ENCODE data around the gene SUSD1. TPM values are rescaled to one million over a fixed set of nuclear protein-coding genes. Genes with fewer than 3 reads are reported as not detected.

The SUSD1 gene
- total RNA-seq, 1 experiment from 2014 or later: 7.9 TPM

GRCh38 chr9:112159781-112160180 lies 15.3 kb downstream of the SUSD1 start:
- no peak overlapping the region for H2AFZ ChIP-seq (ENCODE audit: low read depth, low read length, poor library complexity, severe bottlenecking)
- no peaks in the 10 kb centered on the region for H3K27me3 ChIP-seq (ENCODE audit: insufficient read depth, low read length)
- no peaks in the 10 kb centered on the region for H3K9me2 ChIP-seq (ENCODE audit: insufficient read depth)
- no peak for TF ChIP-seq ELF1 (IDR thresholded peaks at IDR 0.05; ENCODE audit: borderline replicate concordance, low read depth)
- TF ChIP-seq EGR1 (IDR thresholded peaks at IDR 0.05; ENCODE audit: low read depth): no peak
- TF ChIP-seq FOSL1 (IDR thresholded peaks at IDR 0.05; ENCODE audit: low read depth): no peak
- TF ChIP-seq POLR2A (IDR thresholded peaks at IDR 0.05; ENCODE audit: borderline replicate concordance, extremely low read depth, insufficient read depth, insufficient read length): no peak
- no peak for TF ChIP-seq JUND (IDR thresholded peaks at IDR 0.05)
- TF ChIP-seq ZNF274 (IDR thresholded peaks at IDR 0.05; ENCODE audit: low read depth, low read length): no peak
- no peak for TF ChIP-seq EZH2phosphoT487 (IDR thresholded peaks at IDR 0.05; ENCODE audit: borderline replicate concordance)
- no peak for TF ChIP-seq CBX3 (IDR thresholded peaks at IDR 0.05; ENCODE audit: low read depth)
- TF ChIP-seq MAX (IDR thresholded peaks at IDR 0.05): no peak
- TF ChIP-seq CEBPB (IDR thresholded peaks at IDR 0.05; ENCODE audit: low read depth): no peak
- no peak for TF ChIP-seq ZFX (IDR thresholded peaks at IDR 0.05)
- no peak for TF ChIP-seq SRF (IDR thresholded peaks at IDR 0.05; ENCODE audit: low read depth)
- no peak for TF ChIP-seq RAD21 (IDR thresholded peaks at IDR 0.05; ENCODE audit: low read depth)
- TF ChIP-seq CTCF (IDR thresholded peaks at IDR 0.05 in 2 of 3, conservative IDR thresholded peaks at IDR 0.05 in 1 of 3; ENCODE audit: borderline replicate concordance in 1 of 3, insufficient read depth in 1 of 3, low read depth in 2 of 3, low read length in 2 of 3): no peak
- no peak for TF ChIP-seq ATF3 (IDR thresholded peaks at IDR 0.05)
- no peak for TF ChIP-seq REST (IDR thresholded peaks at IDR 0.05; ENCODE audit: low read depth)
- no peak for TF ChIP-seq YY1 (IDR thresholded peaks at IDR 0.05; ENCODE audit: extremely low read depth, insufficient replicate concordance, low read depth, low read length)
- no peak for TF ChIP-seq EZH2 (IDR thresholded peaks at IDR 0.05)
- TF ChIP-seq SP1 (IDR thresholded peaks at IDR 0.05; ENCODE audit: low read depth): no peak
- TF ChIP-seq POLR2AphosphoS5 (IDR thresholded peaks at IDR 0.05; ENCODE audit: low read depth, low read length): no peak
- no peaks in the 10 kb centered on the region for H3K79me2 ChIP-seq (ENCODE audit: insufficient read depth, low read length)
- RAD21 ChIA-PET (ENCODE audit: low non-redundant PET in 1 of 2, low total read pairs in 2 of 2, uncharacterized antibody in 2 of 2, unreplicated experiment in 2 of 2): no interaction called here
- BruUV-seq (replicated peaks): no TSS peak
- H3K4me1 ChIP-seq (ENCODE audit: control insufficient read depth in 1 of 2, insufficient read depth in 2 of 2, low read length in 2 of 2): no peaks in the 10 kb centered on the region
- H3K9me3 ChIP-seq (ENCODE audit: control insufficient read depth in 1 of 2, insufficient read depth in 1 of 2, low read depth in 1 of 2, low read length in 2 of 2): no peaks in the 10 kb centered on the region
- no peak overlapping the region for H3K4me2 ChIP-seq (ENCODE audit: low read length)
- intact Hi-C loops (cut with micrococcal nuclease): no loop called here
- DNase-seq (ENCODE audit: low read depth, low spot score): no peak
- H4K20me1 ChIP-seq (ENCODE audit: insufficient read depth): no peaks in the 10 kb centered on the region
- H3K4me3 ChIP-seq (replicated peaks in 1 of 2; ENCODE audit: low read depth in 1 of 2, low read length in 2 of 2): no peak overlapping the region
- CTCF ChIA-PET: no interaction called here
- no peak for ATAC-seq
- H3K9ac ChIP-seq (ENCODE audit: low read length): no peak overlapping the region
- POLR2A ChIA-PET: no interaction called here
- no peak overlapping the region for H3K27ac ChIP-seq (ENCODE audit: low read depth, low read length)
- no peaks in the 10 kb centered on the region for H3K36me3 ChIP-seq (ENCODE audit: control insufficient read depth in 1 of 2, insufficient read depth in 2 of 2, low read length in 2 of 2)

Measured in HCT116 (cell line).